ENCODE data around the gene BMP7.

DNA sequence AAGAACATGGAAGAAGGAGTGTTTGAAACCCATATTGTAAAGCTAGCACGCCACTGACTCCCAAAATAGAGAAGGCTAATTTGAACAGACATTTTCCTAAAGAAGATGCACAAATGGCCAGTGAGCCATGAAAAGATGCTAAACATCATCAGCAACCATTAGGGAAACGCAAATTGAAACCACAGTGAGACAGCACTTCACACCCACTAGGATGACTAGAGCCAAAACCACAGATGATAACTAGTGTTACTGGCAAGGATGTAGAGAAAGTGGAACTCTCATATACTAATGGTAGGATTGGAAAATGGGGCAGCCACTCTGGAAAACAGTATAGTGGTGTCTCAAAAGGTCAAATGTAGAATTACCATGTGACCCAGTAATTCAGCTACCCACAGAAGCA is 58.2 kb downstream of the BMP7 start:
- no peak for TF ChIP-seq EZH2 (IDR thresholded peaks at IDR 0.05; ENCODE audit: low read depth, low read length, severe bottlenecking)
- TF ChIP-seq TAF1 (IDR thresholded peaks at IDR 0.05; ENCODE audit: low read depth, low read length), result no peak
- TF ChIP-seq RBBP5 (IDR thresholded peaks at IDR 0.05; ENCODE audit: borderline replicate concordance, low read depth, low read length), result no peak
- no peak for TF ChIP-seq POLR2AphosphoS5 (IDR thresholded peaks at IDR 0.05; ENCODE audit: low read depth, low read length)
- TF ChIP-seq JUN (IDR thresholded peaks at IDR 0.05; ENCODE audit: low read depth, low read length), result no peak
- TF ChIP-seq RAD21 (IDR thresholded peaks at IDR 0.05 in 1 of 2, conservative IDR thresholded peaks at IDR 0.05 in 1 of 2; ENCODE audit: low read depth in 2 of 2, low read length in 2 of 2), result no peak
- TF ChIP-seq, protein P1, sequence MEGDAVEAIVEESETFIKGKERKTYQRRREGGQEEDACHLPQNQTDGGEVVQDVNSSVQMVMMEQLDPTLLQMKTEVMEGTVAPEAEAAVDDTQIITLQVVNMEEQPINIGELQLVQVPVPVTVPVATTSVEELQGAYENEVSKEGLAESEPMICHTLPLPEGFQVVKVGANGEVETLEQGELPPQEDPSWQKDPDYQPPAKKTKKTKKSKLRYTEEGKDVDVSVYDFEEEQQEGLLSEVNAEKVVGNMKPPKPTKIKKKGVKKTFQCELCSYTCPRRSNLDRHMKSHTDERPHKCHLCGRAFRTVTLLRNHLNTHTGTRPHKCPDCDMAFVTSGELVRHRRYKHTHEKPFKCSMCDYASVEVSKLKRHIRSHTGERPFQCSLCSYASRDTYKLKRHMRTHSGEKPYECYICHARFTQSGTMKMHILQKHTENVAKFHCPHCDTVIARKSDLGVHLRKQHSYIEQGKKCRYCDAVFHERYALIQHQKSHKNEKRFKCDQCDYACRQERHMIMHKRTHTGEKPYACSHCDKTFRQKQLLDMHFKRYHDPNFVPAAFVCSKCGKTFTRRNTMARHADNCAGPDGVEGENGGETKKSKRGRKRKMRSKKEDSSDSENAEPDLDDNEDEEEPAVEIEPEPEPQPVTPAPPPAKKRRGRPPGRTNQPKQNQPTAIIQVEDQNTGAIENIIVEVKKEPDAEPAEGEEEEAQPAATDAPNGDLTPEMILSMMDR (IDR thresholded peaks at IDR 0.05; ENCODE audit: control extremely low read depth in 1 of 3, insufficient read depth in 1 of 3, low read depth in 1 of 3, low read length in 3 of 3), result no peak
- no peak for TF ChIP-seq MAFK (IDR thresholded peaks at IDR 0.05; ENCODE audit: low read depth, low read length)
- TF ChIP-seq JUND (IDR thresholded peaks at IDR 0.05; ENCODE audit: low read length), result no peak
- TF ChIP-seq TEAD4 (IDR thresholded peaks at IDR 0.05; ENCODE audit: low read depth, low read length), result no peak
- TF ChIP-seq GABPA (IDR thresholded peaks at IDR 0.05; ENCODE audit: borderline replicate concordance, insufficient read depth, low read length), result no peak

Measured in H1 (cell line).